ENCODE data around the gene IKBIP.
"Not testable (repeated sequence)": the region's sequence is repeated elsewhere in the genome, so short reads cannot be mapped to it uniquely, and the experiment has no call there.

The IKBIP gene

DNA sequence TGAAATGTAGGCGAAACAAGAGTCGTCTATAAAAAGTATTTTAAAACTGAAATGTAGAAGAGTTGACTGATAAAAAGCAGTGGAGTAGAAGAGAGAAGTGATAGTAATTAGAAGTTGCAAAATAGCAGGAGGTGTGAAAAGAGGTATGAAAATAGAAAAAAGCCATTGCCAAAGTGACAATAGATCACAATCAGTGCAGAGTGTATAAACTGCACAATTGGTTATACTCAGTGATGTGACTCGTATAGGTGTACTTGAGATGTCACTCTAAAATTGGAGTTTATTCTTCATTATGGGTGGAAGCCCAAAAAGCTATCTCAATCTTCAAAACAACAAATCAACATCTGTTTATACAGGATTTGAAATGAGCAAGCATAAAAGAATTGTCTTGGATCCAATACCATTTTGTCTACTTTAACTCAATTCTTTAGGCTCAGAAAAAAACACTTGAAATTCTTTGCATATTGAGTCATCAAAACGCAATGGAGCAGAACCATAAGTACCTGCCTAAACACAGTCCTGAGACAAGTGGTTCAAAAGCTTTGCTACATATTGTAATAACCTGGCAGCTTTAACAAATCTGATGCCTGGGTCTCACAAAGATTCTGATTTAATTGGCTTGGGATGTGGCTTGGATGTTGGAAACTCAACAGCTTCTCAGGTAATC lies 8.8 kb downstream of the IKBIP start:
- peak; percentile 4 to 43 for DNase-seq

DNA sequence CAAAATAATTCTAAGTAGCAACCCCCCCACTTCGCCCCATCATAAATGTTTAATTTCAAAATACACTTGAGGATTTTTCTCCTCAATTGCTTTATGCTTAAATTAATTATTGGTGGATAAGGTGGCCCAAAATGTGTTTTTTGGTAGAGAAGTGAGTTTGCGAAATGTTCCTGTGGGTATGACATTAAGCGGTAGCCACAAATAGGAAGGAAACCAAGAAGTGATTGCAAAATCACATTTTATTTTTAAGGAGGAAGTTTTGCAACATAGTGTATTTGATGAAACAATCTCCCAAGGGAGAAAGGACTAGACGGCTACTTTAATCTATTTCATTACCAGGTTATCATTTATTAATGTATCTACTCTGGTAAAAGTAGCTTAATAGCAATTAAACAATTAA lies 25.6 kb downstream of the IKBIP start:
- no peak for DNase-seq

DNA sequence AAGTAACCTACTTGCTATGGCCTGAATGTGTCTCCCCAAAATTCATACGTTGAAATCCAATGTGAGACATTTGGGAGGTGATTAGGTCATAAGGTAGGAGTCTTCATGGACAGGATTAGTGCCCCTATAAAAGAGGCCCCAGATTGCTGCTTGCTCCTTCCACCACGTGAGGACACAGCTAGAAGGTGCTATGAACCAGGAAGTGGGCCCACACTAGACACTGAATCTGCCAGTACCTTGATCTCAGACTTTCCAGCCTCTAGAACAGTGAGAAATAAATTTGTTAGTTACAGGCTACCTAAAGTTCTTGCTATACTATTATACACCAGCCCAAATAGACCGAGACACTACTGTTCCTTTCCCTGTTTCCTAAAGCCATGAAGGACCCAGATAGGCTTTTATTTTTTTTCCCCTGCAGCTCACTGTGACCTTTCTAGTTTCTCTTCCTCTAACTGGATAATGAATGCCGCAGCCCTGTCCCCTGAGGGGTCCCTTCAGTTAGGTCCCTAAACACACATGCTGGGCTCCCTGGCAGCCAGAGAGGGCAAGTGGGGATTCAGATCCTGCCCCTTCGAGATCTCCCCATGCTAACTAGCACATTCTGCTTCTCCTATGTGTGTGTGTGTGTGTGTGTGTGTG lies 31.8 kb downstream of the IKBIP start:
- no peak for DNase-seq

DNA sequence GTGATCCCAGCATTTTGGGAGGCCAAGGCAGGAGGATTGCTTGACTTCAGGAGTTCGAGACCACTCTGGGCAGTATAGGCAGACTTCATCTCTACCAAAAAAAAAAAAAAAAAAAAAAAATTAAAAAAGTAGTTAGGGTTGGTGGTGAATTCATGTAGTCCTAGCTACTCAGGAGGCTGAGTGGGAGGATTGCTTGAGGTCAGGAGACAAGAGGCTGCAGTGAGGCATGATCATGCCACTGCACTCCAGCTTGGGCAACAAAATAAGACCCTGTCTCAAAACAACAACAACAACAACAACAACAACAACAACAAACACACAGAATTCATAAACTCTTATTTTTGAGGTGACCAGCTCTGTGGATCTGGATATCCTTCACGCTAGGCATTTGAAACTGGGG lies 34.0 kb downstream of the IKBIP start:
- no peak for DNase-seq

DNA sequence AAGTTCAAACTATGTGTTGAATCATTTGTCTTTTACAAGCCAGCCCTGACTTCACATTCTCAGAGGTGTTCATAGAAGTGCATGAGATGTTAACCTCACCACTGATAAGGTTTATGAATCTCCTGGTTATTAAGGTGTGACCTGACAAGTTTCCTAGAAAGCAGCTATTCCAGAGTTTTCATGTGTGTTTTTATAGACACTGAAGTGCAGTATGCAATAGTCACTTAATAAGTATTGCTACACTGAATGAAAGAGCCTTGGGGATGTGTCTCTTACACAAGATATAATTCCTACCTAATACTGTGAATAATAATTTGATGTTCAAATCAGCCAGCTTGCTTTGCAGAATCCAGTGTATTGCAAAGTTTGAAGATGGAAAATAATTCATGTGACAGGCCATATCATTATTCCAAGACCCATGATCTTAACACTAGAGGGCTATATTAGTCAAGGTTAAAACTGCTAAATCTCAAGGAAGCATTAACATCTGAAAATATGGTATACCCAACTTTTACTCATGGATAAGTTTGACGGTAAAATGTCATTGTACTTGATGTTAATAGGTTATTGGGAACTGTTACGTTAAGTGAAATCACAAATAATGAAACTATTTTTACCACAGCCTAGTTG lies 38.1 kb downstream of the IKBIP start:
- peak in 1 of 2 experiments; percentile 6 for DNase-seq

DNA sequence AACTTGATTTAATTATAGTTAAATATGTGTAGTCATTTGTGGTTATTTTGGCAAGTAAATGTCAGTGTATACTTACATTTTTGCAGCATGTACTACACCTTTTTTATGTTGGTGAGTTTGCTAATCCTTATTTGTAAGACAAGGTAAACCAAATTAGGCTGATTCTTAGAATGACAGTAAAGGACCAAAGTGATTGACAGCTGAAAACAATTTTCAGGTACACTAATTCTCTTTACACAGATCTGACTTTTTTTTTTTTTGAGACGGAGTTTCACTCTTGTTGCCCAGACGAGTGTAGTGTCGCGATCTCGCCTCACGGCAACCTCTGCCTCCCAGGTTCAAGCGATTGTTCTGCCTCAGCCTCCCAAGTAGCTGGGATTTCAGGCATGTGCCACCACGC lies 42.7 kb downstream of the IKBIP start:
- no peak for DNase-seq

DNA sequence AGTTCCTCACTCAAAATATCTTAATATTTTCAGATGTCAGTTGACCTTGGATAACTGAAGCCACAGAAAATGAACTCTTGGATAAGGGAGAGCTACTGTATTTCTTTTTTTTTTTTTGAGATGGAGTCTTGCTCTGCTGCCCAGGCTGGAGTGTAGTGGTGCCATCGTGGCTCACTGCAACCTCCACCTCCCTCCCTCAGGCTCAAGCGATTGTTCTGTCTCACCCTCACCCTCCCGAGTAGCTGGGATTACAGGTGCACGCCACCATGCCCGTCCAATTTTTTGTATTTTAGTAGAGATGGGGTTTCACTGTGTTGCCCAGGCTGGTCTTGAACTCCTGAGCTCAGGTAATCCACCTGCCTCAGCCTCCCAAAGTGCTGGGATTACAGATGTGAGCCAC lies 47.3 kb downstream of the IKBIP start:
- not testable (repeated sequence) for DNase-seq

DNA sequence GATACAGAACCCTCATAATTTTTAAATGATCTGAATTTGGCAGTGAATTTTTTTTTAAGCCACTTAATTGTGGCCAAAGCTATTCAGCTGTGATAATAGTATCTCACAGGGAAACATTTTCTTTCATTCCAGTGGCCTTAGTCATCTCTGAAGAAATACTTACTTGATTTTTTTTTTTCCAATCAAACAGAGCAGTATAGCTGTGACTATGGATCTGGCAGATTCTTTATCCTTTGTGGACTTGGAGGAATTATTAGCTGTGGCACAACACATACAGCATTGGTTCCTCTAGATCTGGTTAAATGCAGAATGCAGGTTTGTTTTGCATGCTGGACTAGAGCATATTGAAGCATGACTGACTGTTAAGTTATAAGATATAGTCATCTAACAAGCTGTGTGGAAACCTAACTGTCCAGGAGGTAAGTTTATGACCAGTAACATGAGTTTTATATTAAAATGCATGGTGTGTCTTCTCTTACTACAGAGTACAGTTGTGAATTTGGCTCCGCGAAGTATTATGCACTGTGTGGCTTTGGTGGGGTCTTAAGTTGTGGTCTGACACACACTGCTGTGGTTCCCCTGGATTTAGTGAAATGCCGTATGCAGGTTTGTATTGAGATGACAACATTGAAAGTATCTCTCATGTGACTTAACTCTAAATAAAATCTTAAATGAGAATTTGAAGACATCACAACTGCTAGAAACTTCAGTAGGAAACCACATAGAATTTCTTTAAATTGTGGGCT lies 49.2 kb downstream of the IKBIP start:
- no peak for DNase-seq

DNA sequence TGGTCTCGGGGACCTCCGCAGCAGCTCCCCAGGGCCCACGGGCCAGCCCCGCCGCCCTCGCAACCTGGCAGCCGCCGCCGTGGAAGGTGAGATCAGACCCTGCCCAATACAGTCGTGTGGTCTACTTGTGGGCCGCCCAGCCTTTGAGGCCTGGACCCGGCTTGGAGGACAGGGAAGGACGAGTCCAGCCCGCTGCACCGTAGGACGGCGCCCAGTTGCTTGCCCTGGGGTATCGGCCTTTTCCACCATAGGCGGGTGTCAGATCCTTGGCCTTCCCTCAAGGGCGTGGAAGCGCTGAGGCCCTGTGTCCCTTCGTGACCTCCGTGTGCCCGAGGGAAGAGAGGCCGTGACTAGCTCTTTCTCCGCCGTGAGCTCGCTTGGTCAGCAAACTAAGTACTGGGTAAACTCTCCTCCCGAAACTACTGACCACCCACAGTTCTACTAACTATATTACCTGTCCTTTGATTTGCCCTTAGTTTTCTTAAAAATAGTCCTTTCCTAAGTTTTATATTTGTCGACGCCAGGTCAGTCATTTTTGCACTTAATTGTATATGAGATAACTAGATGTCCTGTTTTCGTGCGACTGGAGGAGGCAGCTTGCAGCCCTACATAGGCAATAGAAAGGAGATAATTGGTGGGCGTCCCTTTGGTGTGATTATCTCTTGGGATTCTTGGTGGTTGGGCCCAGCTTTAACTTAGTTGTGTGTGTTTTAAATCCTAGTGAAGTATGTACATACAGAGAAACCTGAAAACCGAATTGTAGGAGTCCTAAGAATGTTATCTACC lies 50.3 kb downstream of the IKBIP start:
- DNase-seq: no peak

DNA sequence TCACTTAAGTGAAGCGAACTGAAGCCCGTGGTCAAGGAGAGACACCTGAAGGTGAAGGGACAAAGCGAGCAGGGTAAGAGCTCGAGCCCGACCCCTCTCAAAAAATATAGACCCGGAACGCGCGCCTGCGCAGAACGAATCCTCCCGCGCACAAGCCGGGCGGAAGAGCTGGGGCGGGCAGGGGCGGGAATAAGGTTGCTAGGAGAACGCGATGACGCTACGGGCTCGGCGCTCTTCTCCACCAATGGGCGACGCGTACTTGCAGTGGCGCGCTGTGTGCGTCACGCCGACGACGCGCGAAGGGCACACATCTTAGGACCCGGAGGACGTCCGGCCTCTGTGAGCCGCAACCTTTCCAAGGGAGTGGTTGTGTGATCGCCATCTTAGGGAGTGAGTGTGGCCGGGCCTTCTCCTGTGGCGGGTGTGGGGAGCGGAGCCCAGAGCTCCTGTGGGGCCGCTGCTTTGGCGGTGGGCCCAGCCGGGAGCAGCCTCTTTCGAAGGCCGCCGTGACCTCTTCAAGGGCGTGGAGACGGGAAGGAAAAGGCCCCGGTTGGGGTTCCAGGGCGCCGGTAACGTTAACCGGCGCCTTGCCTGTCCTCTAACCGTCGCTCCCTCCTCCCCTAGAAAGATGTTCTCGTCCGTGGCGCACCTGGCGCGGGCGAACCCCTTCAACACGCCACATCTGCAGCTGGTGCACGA lies 51.1 kb downstream of the IKBIP start, which contains the start of gene SLC25A3:
Gene SLC25A3 (plus strand): TSS at position 336 of the 699 bp plus-strand sequence. CDS start 293 bp downstream, at position 629.
- peak; percentile 93 to 99 for DNase-seq

DNA sequence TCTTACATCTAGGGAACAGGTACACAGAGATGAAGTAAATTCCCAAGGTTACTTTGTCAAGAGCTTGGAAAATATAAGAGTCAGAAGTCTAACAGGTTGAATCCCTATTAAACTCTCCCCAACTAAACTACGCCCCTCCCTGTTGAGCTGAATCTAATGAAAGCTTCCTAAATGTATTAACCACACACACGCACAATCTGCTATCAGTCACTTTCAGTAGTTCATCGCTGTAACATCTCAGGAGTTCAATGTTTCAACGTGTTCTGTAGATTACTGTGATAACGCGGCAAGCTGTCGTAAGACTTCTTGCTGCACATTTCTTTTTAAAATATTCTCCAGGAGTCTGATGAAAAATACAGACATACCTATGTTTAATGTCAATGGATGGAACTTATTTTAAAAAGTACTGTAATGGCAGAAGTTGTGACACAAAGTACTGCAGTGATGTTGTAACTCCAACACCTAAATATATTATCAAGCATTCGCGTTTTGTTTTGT lies 51.7 kb downstream of the IKBIP start:
- no peak for DNase-seq

DNA sequence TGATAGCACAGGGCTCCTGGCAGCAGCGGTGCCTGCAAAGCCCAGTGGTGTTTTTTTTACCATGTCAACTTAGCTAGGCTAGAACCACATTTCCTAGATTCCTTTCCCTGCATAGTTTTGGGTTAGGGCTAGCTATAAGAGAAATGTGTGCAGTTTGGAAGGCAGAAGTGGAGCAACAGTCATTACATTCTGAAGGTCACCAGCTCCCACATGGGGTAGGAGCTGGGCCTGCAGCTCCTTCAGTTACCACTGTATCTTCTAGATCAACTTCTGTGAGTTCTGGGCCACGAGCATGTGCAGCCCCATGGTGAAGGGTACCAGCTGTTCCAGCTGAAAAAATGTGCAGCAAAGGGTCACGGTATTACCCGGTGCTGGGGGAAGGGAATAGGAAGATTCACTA lies 53.4 kb downstream of the IKBIP start:
- no peak for DNase-seq

DNA sequence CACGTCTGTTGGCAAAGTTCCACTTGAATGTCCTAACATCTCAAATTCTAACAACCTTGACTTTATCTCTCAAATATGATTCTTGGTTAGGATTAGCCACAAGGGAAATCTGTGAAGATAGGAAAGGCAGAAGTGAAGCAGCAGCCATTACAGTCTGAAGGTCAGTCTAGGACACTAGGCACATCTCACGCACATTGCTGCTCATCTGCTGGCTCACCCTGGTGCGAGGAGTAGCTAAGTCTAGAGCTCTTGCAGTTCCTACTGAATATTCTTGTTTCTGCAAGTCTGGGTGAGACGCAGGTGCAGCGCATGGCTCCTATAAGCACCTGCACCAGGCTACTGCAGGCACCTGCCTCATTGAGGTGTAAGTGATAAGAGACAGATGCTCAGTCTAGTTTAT lies 57.5 kb downstream of the IKBIP start:
- no peak for DNase-seq

DNA sequence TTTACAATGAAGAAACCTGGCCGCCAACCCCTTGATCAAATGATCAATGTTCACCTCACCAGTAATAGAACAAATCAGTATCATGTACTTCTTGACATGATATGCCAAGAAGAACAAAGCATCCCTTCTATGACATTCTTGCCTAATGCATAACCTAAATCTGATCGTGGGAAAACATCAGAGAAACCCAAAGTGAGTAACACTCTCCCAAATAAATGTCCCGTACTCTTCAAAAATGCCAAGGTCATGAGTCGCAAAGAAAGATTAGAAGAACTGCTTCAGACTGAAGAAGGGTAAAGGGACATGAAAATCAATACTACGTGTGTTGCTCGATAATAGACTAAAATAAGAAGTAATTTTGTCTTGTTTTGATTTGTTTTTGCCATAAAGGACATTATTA lies 62.5 kb downstream of the IKBIP start:
- no peak for DNase-seq

DNA sequence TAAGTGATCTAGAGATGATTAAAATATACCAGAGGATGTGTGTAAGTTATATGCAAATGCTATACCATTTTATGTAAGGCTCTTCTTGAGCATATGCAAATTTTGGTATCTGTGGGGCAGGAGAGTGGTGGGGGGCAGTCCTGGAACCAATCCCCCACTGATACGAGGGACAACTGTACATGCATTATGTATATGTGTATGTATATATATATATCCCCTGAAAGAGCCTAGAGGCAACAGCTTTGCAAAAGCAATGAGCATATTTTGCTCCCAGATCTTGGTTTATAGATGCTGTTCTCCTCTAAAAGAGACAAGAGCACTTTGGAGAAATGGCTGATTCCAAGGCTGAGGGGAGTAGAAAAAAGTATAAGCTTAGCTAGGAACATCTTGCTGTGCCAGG lies 63.5 kb downstream of the IKBIP start:
- DNase-seq: no peak

DNA sequence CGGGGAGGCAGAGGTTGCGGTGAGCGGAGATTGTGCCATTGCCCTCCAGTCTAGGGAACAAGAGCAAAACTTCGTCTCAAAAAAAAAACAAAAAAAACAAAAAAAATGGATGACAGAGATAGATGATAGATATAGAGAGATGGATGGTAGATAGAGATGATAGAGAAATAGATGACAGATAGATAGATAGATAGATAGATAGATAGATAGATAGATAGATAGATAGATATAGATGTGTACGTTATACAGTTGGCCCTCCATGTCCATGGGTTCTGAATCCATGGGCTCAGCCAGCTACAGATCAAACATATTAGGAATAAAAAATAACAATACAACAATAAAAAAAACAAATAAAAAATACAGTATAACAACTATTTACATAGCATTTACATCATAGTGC lies 63.9 kb downstream of the IKBIP start:
- DNase-seq: no peak

DNA sequence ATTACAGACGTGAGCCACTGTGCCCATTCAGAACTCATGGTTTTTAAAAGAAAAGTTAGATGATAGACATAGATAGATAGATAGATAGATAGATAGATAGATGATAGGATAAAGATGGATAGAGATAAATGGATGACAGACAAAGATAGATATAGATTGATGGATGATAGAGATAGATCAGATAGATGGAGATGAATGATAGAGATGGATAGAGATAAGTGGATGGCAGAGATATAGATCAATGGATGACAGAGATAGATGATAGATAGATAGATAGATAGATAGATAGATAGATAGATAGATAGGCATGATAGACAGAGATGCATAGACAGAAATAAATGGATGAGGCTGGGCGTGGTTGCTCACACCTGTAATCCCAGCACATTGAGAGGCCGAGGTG lies 64.8 kb downstream of the IKBIP start:
- DNase-seq: no peak

DNA sequence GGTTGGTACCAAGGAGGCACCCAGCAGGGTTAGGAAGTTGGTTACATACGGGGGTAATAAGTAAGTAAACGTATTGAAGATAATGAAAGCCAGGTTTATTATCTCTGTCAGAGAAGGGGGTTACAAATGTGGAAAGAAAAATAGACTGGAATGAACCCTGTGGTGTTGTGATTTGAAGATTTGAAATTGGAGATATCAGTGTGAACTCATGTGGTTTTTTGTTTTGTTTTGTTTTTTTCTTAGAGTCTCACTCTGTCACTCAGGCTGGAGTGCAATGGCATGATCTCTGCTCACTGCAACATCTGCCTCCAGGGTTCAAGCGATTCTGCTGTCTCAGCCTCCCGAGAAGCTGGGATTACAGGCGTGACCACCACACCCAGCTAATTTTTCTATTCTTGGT lies 65.2 kb downstream of the IKBIP start:
- DNase-seq: no peak

DNA sequence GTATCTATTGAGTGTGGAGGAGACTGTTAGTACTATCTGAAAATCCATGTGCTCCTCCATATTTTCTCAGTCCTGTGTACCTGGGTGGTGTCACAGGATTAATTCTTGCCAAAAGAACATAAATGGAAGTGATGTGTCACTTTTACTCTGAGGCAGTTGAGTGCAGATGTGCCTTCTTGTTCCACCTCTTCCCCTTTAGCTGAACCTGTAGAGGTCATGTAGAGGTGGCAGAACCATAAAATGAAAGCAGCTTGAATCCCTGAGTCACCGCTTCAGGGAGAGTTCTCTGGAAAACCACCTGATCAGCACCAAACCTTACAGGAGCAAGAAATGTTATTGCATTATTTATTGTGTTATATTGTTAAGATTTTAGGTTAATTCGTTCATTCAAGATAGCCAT lies 65.8 kb downstream of the IKBIP start:
- DNase-seq: no peak

DNA sequence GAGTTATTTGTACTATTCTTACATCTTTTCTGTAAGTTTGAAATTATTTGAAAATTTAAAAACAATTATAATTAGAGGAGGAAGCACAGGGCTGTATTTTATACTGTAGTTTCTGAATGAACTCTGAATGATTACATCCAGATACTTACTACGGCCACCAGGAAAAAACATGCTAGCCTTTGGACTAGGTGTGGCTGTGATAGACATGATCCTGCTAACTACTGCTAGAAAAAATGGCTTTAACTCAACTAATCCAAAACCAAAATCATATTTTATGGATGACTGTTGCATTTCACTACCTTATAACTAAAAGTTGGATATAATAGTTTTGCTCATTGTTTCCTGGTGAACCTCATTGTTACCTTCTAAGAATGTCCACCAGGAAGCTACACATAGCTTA lies 66.2 kb downstream of the IKBIP start:
- no peak for DNase-seq

DNA sequence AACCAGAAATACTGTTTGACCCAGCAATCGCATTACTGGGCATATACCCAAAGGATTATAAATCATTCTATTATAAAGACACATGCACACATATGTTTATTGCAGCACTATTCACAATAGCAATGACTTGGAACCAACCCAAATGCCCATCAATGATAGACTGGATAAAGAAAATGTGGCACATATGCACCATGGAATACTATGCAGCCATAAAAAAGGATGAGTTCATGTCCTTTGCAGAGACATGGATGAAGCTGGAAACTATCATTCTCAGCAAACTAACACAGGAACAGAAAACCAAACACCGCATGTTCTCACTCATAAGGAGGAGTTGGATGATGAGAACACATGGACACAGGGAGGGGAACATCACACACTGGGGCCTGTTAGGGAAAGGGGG lies 67.8 kb downstream of the IKBIP start:
- not testable (repeated sequence) for DNase-seq

DNA sequence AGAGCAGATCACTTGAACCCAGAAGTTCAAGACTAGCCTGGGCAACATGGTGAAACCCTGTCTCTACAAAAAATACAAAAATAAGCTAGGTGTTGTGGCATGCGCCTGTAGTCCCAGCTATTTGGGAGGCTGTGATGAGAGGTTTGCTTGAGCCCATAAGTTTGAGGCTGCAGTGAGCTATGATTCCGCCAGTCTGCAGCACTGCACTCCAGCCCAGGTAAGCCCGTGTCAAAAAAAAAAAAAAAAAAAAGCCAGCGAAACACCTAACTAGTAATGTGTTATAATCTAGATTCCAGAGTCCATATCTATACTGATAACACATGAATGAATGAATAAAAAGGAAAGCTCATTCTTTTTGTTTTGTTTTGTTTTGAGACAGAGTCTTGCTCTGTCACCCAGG lies 69.6 kb downstream of the IKBIP start:
- no peak for DNase-seq

Data from NCI-H446 (cell line).